GM18507 (cell line): Measurements from ENCODE around the gene URI1.

Source experiments
- DNase-seq: peaks from one replicate; pipeline ENCODE4 v3.0.0; 2011; ENCODE audit warnings: low read depth; ENCODE audit not compliant: insufficient read length; ENCODE audit errors: extremely low spot score
- FAIRE-seq: peaks from 2 replicates; lab custom pipeline; 2011; peaks lifted over from hg19 to GRCh38; lab: Jason Lieb, UNC

The URI1 gene

DNA sequence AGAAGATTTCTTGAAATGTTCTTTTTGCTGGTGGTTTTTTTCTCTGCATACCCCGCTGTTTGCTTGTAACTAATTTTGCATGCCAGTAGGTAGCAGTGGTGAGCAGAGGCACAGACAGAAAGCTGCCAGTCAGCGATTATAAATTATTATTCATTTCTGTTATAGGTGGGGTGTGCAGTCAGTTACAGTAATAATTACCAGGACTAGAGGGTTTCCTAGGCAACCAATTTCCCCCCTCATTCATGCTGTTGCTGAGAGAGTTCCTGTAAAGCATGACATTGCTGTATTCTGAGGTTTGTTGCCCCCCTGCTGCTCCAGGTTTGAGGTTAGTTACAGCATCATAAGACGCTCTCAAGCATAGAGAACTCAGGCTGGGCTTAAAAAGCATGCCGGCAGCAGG lies 104.5 kb downstream of the URI1 start:
- peak; percentile 62 for FAIRE-seq
- no peak for DNase-seq

DNA sequence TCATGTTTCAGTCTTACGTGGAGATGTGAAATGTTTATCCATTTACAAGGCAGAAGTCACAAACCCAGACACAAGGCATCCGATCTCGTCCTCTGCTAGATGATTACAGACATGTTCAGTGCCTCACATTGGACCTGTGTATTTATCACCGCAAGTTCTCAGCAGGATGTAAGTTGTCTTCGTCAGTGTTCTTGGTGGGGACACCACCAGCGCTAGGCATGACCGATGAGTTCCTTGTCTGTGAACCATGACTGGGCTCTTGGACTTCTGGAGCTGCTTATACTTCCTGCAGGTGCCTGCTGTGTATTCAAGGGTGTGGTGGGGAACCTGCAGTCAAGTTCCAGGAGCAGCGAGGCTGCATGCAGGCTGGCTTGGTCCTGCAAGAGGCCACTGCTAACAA lies 105.4 kb downstream of the URI1 start:
- no peak for DNase-seq
- no peak for FAIRE-seq

DNA sequence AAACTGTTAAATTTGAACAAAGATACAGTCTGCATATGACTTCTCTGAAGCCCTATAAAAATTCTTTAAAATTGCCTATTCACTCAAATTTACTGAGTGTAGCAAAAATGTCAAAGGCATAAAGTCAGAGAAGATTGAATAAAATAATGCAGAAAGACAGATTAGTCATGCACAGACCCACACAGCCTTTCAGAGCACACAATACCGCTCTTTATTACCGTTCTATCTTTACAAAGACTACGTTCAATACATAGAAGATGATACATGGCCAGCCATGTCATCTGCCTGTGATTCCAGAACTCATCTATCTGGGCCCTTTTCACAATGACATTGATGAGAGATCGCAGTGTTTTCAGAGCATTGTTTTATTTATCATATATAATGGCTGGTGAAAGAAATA lies 107.2 kb downstream of the URI1 start:
- DNase-seq (no peak), FAIRE-seq (no peak)

DNA sequence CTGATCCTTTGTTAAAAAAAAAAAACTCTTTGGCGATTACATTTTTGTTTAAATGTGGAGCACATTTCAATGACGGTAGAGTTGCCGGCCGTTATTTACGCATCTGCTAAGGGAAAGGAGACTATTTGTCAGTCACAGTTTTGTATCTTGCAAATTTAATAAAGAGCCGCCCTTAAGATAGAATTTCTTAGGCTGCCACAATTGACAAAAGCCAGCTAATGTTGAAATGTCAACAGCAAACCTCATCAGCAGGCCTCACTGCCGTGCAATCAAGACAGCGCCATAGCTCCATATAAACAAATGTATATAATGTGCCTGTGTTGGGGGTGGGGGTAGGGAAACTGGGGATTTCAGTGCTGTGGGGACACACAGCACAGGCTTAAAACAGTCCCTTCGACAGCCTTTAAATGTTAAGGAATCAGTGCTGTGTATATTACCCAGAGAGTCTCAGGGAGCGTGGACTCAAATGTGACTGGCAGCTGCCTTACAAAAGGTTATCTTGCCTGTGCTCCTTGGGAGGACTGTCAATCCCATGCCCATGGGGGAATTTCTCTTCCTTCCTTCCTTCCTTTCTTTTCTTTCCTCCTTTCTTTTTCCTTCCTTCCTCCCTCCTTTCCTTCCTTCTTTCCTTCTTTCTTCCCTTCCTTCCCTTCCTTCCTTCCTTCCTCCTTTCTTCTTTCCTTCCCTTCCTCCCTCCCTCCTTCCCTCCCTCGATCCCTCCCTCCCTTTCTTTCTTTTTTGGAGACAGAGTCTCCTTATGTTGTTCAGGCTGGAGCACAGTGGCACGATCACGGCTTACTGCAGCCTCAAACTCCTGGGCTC lies 108.0 kb downstream of the URI1 start:
- FAIRE-seq (no peak), DNase-seq (no peak)

DNA sequence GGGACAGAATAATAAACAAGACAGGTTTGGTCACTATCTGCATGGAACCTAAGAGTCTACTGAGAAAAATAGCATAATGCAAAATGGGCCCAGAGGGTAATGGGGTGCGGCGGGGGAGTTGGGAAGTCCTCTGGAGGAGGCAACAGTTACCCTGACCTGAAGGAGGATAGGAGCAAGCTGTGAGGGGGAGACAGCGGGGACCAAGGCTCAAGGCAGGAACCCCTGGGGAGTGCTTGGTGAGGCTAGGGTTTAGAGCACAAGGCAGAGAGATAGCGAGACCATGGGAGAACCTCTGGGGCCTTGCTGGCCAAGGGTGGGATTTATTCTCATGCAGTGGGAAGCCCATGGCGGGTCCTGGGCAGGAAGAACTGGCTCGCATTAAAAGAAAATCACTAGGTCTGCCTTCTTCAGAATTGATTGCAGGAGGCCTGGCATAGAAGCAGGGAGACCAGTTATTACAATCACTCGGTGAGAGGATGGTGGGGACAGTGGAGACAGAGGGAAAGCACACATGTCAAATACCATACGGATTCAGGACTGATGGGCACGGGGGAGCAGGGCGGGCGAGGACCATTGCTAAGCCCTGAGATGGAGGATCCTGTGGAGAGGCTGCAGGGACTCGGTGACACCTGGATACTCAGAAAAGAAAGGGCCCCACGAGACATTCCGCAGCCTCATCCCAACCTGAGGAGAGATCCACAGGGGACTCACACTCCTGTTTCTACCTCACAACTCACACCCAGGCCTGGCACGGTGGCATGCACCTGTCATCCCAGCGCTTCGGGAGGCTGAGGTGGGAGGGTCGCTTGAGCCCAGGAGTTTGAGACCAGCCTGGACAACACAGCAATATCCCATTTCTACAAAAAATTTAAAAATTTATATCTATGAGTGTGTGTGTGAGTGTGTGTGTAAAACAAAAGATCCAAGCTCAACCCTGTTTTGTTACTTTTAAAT lies 110.4 kb downstream of the URI1 start:
- no peak for FAIRE-seq
- no peak for DNase-seq

DNA sequence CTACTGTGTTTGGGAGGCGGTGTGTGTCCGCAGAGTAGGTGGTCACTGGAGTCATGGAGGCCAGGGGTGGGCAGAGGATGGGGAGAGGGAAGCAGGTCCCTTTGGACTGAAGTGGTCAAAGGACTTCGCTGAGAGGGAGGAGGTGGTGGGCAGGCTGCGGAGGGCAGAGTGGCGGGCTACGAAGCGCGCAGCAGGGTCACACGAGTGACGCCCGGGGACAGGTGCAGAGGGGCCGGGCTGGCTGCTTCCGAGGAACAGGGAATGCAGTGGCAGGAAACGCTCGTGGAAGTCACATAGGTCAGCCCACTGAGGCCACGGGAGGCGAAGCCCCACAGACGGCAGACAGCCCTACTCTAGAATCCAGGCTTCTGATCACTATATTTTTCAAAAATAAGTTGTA lies 111.5 kb downstream of the URI1 start:
- DNase-seq (no peak), FAIRE-seq (no peak)

DNA sequence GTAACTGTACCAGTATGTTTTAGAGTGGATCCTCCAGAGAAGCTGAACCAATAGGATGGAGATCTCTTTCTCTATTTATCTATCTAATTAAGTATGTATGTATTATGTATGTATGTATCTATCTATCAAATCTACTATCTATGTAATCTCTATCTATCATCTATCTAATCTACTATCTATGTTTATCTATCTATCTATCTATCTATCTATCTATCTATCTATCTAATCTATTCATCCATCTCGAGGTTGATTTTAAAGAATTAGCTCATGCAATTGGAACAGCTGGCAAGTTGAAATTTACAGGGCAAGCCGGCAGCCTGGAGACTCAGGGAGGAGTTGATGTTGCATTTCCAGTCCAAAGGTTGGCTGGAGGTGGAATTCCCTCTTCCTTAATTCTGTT lies 112.2 kb downstream of the URI1 start:
- no peak for DNase-seq
- no peak for FAIRE-seq

DNA sequence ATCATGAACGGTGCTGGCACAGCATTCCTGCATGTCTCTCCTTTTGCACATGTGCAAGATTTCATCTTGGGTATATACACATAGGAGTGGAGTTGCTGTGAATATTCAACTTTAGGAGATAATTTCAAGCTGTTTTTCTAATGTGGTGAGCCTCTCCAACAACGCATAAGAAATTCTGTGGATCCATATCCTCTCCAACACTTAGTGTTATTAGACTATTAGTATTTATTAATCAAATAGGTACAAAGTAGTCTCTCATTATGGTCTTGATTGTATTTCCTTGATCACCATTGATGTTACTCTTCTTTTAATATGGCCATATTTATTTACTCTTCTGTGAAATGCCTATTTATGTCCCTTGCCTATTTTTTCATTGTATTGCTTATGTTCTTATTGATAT lies 114.5 kb downstream of the URI1 start:
- DNase-seq (no peak), FAIRE-seq (no peak)

DNA sequence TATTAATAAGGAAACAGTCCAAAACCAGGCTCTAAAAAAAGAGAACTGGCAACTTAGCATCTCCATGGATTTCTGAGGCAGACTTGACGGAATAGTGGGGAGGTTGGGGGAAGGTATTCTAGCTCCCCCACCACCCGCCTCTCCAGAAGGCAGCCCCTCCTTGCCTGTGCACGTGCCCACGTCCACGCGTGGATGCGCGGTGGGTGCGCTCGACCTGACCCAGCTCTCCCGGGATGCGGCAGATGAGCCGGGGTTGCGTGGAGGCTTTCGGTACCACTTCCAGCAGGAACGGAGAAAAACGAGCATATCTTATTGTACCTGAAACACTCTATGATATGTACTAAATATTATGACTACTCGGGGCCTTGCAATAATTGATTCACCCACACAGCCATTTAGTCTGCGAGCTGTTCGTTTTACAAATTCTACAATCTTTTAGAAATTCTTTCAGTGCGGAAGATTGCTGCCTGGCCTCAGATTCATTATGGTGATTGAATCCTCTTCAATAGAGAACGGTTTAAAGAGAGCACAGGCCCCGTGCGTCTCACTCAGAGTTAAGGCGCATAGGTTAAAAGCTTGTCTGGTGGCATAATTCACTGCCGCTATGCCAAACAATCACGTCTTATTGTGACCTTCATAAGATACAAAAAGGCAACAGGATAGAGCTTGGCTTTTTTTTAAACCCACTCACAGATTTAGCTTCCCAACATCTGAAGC lies 117.9 kb downstream of the URI1 start:
- no peak for DNase-seq
- FAIRE-seq: no peak

DNA sequence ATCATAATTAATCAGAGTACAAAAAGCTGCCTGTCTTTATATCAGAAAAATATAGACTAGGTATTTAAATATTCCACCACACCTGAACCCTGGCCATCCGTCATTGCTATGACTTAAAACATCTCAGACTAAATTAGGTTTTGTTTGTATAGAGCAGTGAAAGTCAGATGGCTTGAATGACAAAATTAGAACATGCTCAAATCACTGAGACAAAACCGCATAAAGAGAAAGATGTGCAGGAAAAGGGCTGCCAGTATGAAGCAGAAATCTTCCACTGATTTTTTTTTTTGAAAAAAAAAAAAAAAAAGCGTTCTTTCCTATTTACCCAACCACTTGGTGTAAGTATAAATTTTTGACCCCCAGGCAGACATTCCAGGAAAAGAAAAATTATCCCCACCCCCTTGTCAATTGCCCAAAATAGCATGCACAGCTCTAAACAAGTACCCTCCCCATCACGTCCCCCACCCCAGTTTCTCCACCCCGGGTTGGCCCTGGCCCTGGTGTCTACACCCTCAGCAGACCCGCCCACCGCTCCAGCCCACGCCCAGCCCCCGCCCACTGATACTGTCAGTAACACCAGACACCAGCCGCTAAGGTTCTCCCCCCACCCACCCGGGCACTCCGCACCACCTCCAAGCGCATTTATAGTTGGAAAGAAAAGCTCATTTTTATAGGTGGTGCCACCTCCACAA lies 118.6 kb downstream of the URI1 start:
- DNase-seq: no peak
- no peak for FAIRE-seq

DNA sequence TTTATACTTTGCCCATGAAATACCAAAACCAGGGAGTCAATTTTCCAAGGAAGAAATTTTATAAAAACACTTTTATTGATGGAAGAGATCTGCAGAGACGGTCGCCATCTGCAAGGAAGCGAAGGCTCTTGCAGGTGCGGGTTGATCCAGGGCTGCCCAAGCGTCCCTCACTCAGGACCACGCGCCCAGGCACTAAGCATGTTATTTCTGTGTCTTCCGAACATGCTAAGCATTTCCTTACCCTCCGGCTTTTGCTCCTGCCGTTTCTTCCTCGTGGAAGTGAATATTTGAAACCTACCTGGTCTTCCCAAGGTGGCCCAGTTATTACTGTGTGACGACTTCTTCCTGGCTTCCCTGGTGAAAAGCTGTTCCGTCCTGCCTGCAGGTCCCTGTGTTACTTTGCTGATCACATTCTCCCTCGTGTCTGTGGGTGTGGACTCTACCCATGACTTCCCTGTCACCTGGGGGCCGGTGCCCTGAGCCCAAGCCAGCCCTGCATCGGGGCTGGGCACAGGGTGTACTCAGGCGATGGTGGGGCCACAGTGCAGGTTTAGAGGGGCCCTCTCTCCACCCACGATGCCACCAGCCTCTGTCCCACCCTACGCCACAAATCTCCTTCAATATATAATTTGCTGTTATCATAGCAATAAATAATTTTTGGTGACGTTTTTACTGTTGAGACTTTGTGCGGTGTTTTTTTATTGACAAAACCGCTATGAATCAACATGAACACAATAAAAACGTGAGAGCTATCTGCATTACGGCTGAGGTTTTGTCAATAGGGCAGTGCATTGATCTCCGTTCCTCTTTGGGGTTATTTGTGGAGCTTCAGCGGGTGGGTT lies 119.4 kb downstream of the URI1 start:
- DNase-seq (no peak), FAIRE-seq (no peak)

DNA sequence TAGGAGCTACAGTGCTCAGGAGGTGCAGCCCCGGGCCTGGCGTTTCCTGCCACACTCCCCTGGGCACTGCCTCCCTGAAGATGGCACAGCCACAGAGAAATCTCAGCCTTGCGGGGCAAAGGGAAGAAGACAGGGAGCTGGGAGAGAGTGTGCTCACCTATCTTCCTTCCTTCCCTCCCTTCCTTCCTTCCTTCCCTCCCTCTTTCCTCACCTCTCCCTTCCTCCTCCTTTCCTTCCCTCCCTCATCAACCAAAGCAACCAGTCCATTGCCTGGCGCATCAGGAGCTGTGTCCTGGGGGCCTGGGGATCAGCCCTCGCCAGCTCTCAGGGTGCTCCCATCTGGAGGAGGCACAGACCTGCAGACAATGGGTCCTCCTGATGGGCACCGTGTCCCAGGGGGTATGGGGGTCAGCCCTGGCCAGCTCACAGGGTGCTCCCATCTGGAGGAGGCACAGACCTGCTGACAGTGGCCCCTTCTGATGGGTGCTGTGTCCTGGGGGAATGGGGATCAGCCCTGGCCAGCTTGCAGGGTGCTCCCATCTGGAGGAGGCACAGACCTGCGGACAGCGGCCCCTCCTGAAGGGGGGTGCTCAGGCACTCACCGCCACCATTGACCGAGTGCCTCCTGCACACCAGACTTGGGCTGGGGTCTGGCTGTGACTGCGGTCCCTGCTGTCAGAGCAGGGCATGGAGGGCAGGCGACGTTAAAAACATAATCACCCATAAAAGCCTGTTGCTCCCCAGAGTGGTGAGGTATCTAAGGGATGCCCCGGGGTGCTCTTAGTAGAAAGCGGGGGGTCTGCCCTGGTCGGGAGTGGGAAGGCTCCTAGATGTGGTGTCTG lies 120.2 kb downstream of the URI1 start:
- no peak for FAIRE-seq
- DNase-seq: no peak

DNA sequence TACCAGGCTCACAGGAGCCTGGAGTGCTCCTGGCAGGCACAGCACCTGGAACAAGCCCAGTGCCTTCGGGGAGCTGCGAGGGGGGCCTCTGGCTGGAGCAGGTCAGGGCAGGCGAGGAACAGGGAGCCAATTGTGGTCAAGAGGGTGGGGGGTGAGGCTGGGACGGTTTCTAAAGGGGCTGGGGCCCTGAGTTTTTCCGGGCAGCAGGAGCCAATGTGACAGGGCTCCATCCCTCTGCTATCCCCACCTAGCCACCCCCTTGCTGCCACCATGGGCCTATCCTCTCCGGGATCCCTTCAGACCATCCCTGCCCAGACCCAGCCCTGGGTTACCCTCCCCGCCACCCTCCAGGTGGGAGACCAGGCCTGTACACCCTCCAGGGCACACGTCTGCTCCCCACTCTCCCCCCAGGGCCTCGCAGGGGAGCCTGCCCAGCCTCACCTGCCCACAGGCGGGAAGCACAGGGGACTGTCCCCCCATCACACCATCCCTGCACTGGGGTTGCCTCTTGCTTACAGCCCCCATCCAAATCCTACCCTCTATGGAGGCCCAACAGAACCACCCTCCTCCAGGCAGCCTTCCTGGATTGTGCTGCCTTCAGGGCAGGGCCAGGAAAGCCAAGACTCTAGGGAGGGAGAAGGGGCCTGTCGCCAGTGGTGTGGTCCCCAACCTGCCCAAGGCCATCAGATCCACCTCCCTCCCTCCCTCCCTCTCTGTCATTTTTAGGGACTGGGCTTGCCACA lies 121.0 kb downstream of the URI1 start:
- no peak for FAIRE-seq

DNA sequence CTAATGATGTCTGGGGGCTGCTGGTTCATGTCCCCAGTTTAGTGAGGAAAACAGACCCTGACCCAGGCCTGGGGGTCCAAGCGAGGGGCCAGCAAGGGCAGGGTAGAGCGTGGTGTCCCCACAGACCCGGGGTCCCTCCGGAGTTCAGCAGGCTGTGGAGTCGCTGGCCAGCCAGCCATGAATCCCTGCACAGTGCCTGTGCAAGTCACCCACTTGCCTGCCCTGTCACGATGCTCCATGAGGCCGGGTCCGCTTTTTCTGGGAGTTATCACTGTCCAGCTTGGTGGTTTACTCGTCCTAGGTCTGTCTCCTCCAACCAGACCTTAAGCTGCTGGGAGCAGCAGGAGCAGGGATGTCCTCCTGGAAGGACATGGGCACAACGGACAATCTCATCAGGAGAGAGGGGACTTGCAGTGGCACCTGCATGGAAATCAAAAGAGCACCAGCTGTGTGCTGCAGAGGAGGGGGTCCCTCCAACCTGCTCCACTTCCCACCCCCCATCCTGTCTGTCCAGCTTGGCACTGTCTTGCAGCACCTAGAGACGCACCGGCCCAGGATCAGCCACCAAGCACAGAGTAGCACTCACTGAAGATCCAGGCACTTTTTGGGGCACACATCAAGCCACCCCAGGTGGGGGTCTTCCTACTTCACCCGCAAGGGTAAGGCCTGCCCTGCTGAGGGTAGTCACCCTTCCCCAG lies 121.8 kb downstream of the URI1 start:
- DNase-seq (no peak), FAIRE-seq (no peak)

More for the DNA sequence above, 121.0 kb downstream of the URI1 start:
- no peak for DNase-seq

DNA sequence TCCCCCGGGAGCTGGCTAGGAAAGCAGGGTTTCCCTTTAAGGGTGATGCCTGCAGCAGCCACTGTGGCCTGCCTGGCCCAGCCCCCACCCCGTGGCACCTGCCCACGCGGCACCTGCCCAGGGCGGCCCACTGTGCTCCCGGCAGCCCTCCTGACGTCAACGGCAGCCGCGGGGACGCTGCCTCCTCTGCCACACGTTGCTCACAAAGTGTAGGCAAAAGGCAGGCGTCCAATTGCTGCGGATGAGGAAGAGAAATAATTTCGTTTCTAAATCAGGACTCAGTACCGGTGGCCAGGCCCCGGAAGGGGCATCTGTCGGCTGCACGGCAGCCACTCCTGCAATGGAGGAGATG lies 122.3 kb downstream of the URI1 start:
- FAIRE-seq (no peak), DNase-seq (no peak)

DNA sequence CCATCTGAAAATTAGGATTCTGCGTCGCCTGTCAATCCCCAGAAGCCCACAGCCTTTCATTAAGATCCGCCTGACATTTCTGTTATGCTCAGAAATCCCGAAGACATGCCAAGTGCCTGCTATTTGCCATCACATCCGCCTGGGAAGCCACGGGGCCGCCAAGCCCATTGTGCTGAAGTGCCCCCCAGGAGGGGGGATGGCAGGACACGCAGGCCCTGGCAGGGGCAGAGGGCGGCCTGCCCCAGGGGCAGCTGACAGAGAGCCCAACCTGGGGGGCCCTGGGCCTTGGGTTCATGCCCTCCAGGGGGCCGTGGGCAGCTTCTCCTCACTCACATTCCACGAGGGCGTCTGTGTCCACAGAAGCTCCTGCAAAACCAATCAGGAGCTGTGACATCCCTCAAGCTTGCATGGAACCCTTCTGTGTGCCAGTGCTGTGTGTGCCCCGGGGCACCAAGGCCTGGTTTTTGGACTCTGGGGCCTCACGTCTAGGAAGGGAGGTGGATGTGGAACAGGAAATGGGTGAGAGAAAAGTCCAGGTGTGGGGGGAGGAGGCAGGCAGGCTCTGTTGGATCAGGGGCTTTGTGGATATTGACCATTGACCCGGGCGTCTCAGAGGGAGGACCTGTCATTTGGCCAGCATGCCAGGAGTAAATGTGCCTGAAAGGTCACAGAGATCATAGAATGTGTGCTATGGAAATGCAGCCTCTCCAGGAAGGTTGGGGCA lies 122.9 kb downstream of the URI1 start:
- FAIRE-seq: no peak
- no peak for DNase-seq
